ENCODE results near the gene TULP4.
"Not testable (repeated sequence)": the region's sequence is repeated elsewhere in the genome, so short reads cannot be mapped to it uniquely, and the experiment has no call there.

TULP4 gene

DNA sequence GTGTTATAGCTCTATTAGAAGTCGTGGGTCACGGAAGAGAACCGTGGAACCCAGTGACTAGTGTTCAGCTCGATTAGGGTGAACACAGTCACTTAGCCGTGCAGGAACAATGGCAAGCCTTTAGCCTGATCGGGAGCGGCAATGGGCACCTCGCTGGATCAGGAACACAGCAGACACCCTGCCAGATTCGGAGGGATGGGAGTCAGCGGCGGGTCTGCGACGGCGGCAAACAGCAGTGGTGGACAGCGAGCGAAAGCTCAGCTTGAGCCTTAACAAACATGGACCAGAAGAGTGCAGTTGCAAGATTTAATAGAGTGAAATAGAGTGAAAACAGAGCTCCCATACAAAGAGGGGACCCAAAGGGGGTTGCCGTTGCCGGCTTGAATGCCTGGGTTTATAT, 157.8 kb downstream of the TULP4 start:
- DNase-seq = not testable (repeated sequence)

DNA sequence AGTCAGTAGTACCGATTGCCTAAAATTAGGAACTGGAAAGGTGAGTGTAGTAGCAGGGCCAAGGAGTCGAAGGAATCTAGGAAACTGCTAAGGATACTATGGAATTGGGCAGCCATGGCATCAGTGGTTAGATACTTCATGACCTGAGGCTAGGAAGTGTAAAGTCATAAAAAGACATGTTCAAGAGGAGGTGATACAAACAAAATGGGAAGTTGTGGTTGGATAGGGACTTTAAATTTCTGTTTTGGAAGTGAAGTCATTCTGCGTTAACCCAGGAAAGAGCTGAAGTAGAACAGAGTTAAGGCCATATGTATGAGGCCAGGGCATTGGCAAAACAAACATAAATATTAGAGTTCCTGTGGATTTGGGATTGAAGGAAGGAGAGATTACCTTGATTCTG, 159.1 kb downstream of the TULP4 start:
- no peak for DNase-seq

DNA sequence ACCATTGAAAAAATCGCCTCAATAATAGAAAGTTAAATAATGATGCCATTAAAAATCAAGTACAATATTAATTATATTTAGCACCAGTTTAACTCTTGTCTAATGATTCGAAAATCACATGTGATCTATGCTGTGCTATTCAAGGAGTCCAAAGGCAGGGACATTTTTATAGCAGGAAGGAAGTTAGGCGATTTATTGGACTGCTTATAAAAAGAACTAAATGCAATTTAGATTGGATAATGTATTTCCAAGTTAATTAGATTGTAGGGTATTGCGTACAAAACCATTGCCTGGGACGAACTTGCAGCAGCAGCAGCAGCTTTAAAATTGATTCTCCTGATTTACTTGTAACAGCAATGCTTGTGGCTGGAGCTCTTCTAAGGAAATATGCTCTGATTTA, 160.2 kb downstream of the TULP4 start:
- DNase-seq = no peak

DNA sequence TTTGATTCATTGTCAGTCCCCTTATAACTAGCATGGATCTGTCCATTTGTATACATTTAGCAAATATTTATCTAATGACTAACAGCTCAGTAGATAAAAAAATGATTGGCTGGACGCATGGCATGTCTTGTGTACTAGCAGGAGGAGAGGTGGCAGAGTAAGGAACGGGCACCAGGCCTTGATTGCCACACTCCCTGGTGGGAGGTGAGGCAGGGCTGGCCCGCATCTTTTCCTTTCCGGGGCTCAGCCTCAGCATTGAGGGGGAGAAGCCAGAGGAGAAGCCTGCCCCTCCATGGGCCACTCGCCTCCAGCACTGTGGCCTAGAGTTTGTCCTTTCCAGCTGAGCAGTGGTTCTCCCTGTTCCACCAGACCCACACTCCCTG, 162.7 kb downstream of the TULP4 start:
- peak in 1 of 14 donors; percentile 17 for DNase-seq

DNA sequence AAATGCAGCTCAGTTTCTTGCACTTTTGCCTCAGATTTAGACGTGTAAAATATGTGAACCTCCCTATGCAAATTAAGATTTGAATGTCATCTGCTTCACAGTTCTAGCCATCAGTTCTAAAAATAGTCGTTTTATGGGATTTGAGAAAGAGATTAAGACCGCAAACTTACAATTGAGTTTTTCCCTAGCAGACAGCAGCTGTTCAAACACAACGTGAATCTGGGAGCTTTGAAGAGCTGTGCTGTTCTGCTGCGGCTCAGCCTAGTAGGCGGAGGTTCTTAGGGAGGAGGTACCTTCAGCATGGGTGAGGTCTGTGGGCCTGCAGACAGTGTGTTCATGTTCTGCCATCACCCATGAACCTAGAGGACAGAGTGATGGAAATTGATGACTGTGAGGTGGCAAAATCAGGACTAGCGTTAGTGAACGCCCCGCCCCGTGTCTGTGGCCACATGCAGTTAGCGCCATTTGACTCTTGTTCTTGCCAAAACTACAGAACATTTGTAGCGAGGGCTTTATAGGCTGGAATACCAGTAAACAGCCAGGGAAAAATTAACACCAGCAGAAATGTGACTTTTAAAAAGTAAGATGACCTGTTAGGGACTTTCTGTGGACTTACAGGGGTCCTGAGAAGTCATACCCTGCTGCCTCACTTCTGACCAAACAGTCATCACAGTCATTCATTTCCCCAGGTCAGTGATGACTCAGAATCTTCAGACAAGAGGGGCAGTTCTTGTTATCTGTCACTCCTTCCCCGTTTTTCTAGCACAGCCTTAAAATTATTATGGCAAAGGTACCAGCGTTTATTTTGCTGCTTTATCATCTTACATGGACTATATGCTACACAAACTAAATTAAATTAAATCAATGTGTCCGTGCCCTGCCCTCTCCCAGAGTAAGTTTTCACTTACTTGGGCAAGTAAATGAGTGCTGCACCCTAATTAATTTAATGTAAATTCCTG, 163.4 kb downstream of the TULP4 start:
- DNase-seq = peak in 1 of 14 donors; percentile 20

DNA sequence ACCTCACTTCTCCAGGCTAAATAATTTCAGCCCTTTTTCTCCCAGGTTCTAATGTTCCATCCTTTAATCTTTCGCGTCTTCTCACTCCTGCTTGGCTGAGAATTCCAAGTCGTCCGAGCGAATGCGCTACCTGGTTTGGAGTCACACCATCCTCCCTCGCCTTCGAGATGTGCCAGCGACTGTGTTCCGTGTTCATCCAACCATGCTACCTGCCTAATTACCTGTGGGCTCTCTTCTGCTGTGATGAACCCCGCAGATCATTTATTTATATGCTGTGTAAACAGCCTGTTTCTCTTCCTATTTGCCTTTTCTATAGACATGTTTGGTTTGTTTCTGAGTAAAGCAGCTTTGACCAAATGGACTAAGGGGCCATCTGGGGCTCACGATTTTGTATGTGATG, 164.1 kb downstream of the TULP4 start:
- peak in 1 of 14 donors; percentile 20 for DNase-seq

DNA sequence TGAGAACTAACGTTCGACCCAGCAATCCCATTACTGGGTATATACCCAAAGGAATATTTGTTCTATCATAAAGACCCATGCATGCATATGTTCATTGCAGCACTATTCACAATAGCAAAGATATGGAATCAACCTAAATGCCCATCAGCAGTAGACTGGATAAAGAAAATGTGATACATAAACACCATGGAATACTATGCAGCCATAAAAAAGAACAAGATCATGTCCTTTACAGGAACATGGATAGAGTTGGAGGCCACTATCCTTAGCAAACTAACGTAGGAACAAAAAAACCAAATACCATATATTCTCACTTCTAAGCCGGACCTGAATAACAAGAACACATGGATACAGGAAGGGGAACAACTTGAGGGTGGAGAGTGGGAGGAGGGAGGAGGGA, 165.5 kb downstream of the TULP4 start:
- DNase-seq = not testable (repeated sequence)

DNA sequence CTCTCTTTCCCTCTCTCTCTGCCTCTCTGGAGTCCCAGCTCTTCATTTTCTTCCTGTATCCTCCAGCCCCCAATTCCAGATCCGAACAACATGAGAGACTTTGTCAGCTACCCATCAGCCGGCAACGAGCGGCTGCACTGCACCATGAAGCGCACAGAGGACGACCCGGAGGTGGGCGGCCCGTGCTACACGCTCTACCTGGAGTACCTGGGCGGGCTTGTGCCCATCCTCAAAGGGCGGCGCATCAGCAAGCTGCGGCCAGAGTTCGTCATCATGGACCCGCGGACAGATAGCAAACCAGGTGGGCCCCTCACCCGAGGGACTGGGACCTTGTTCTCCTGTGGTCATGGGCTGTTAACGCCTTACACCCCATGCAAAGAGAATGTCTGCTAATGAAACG, 168.7 kb downstream of the TULP4 start:
- DNase-seq = no peak

DNA sequence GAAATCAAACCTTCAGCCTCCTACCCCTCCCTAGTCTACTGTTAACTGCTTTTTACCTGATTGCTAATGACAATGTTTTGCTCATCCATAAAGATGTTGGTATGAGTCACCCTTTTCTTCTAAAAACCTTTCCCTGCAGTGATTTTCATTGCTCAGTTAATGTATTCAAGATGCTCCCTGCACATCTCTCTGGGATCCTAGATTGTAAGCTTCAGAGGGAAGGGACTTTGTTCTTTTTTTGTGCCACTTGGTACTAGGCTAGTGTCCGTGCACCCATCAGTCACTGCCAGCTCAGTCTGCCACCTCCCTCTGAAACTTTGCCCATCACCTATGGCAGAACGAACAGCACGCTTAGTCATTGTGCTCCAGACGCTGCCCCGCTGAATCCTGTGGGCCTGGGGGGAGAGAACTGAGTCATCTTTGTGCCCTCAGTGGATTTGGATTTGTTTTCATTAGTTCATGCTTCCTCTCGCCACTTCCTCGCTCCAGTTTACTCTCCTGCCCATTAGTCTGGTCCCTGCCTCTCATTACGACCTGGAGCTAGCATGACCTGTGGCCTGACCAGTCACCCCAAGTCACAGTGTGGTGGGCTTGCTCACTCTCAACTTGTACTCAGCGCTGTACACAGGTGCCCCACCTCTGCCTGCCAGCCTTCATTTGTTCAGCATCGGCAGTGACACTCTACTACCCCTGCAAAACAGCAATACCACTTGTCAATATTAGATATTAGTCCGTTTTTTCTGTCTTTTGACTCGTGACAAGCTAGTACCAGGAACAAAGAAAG, 169.6 kb downstream of the TULP4 start:
- DNase-seq = peak in 2 of 14 donors; percentile 8 to 23

DNA sequence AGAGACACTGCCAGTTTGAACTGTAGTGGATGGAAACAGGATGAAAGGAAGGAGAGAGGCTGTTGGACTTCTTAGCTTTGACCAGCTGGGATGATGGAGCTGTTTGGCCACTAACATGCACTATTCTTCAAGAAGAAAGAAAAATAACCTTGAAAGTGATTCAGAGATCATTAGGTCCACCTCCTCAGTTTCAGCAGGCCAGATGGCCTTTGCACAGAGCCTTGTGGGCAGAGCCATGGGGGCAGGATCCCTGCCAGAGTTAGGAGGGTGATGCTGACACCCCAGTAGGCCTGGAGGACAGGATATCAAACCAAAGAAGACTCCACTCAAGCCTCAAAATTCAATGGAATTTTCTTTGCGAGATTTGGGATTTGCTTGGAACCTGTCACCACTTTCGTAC, 173.2 kb downstream of the TULP4 start:
- no peak for DNase-seq

DNA sequence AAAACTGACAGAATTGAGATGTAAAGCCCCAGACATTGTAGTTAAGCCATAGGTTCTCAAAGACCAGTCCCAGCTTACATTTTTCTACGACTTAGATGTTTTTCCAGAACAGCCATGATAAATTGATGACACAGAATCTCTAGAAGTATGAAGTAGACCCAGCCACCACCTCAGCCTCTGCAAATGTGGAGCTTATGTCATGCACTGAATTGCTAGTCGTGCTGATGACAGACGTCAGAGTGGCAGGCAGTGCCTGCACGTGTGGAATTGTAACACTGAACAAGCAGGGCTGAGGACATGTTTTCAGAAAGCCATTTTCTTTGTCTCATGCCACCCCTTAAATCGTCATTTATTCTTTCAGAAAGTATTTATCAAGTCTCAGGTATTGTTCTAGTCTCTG, 175.2 kb downstream of the TULP4 start:
- no peak for DNase-seq

DNA sequence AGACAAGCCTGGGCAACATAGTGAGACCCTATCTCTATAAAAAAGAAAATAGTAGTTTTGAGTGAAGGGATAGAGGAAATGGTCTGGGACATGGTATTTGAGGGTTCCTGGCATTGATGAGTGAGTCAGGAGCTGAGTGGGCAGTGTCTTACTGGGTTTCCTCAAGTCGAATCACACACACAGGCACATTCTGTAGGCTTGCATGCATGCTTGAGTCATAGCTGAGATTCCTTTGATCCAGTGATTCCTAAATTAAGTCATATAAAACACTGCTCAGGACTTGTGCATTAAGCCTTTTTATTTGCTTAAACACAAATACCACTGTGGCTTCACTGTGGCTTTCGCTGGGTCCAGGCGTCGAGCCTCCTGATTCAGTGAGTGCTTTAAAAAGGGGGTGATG, 175.8 kb downstream of the TULP4 start:
- DNase-seq = no peak

DNA sequence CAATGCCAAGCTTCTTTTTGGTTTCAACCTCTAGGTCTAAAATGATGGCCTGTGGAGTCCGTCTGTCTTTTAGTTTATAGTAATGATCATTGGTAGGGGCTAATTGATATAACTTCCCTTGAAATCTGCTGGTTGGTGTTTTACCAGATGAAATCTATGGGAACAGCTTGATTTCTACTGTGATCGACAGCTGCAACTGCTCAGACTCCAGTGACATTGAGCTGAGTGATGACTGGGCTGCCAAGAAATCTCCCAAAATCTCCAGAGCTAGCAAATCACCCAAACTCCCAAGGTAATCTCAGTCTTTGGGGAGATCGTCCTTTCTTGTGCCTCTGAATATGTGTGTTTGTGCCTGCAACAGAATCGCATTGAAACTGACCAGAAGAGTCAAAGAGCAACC, 177.2 kb downstream of the TULP4 start:
- no peak for DNase-seq

DNA sequence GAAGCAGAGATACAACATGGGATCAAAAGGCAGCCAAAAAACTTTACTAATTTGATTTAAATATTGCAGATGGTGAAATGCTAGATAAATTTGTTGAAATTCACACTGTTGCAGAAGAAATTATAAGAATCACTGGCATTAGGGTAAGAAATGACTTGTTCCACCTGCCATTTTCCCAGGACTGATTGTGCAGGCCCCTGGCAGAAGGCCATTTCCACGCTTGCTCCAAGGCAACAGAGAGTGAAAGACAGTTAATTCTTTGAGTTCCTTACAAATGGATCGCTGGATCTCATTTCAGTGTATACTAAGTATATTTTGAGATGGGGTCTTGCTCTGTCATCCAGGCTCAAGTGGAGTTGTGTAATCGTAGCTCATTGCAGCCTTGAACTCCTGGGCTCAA, 180.6 kb downstream of the TULP4 start:
- DNase-seq = no peak

DNA sequence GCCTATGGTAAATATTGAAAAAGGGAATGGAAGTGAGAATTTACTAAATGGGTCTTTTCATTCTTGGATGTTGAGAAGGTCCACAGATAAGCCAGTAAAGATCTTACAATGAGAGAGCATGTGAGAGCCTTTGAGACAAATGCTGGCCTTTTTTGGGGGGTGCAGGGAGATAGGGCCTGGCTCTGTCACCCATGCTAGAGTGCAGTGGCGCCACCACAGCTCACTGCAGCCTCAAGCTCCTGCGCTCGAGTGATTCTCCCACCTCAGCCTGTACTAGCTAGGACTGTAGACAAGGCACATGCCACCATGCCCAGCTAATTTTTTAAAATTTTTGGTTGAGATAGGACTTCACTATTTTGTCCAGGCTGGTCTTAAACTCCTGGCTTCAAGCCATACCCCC, 184.4 kb downstream of the TULP4 start:
- no peak for DNase-seq

DNA sequence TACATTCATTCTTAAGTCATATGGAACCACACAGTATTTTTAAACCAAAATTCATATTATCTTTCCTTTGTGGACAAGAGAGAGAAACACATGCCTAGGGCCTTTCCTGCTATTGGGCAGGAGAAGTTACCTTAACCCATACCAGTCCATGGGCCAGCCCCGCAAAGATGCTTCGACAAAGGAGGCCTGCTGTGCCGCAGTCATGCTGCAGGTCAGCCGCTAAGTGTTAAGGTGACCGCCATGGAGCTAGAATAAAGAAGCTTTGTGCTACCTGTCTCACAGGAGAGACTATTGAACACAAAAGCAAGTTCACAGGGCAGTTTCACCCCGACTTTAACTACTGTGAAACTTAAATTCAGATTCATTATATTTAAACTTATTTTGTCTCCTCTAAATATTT, 185.4 kb downstream of the TULP4 start:
- DNase-seq = no peak

DNA sequence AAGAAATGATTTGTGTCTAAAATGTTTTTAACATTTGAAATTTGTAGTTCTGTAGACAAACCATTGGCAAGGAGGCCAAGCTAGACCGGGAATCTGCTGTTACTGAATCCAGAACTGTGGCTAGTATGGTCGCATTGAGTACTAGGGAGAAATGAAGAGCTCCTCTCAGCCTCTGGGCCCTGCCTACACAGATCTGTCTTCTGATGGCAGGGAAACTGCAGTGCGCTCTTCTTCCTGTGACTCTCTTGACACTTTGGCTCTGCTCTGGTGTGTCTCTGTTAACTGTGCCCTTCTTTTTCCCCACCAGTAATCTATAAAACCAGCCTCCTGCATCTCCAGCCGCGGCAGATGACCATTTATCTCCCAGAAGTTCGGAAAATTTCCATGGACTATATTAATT, 186.1 kb downstream of the TULP4 start:
- DNase-seq = no peak

DNA sequence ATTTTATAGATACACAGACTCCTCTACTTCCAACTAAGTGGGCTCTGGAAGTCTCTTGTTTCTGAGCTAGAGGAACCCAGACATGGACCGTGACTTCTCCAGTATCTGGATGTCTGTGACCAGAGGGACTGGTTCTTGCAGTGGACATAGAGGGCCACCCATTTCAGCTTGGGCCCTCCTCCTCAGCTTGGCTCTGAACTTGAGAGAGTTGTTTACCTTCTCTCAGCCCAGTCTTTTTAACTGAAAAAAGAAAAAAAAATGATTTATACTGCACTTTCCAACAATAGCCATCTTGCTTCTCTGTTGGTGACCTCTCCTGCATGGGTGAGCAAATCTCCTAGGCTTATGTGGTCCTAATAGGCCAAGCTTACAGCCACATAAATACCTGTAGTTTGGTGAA, 187.3 kb downstream of the TULP4 start:
- DNase-seq = no peak

DNA sequence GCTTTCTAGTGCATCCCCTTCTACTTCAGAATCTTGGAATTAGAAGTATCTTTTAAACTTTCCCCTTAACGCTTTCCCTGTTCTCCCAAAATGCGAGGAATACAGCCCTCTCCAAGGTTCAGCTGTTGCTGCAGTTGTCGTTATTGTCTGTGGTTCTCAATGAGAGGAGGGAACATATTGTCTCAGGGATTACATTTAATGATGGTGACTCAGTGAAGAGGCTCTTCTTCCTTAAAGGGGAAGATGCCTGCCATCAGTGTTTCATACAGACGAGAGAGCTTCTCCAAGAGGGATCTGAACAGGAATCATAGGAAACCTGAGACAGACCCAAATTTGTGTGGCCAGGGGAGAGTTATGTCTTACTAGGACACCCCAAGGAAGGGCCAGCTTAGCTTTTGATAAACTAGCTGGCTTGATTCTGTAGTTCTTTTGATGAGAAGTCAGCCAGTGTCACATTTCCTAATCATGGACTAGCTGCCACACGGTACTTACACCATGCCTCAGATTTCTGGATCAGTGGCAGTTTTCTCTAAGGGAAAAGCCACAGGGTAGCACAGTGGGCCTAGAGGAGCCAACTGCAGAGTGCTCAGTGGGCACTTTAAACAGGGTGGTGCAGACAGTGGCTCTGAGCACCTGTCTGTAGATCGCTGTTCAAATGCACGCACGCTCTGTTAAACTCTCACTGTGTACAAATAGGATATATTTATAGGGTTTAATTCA, 187.9 kb downstream of the TULP4 start:
- no peak for DNase-seq

DNA sequence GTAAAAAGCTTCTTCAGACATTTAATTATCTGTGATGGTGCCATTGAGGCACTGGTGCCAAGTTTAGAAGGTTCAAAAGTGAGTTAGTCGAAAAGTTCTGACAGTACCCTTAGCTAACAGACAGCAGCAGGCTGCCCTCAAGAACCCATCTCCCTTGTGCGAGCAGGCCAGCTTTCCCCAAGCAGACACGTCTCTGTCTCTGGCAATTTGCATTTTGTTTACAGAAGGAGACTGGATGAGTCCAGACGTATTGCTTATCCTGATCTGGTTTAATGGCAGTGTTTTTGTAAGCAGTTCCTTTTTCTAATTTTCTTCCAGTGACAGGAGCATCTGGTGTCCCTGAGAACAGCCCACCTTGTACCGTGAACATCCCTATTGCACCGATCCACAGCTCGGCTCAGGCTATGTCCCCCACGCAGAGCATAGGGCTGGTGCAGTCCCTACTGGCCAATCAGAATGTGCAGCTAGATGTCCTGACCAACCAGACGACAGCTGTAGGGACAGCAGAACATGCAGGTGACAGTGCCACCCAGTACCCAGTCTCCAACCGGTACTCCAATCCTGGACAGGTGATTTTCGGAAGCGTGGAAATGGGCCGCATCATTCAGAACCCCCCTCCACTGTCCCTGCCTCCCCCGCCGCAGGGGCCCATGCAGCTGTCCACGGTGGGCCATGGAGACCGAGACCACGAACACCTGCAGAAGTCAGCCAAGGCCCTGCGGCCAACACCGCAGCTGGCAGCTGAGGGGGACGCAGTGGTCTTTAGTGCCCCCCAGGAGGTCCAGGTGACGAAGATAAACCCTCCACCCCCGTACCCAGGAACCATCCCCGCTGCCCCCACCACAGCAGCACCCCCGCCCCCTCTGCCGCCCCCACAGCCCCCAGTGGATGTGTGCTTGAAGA, 189.3 kb downstream of the TULP4 start:
- DNase-seq = peak in 1 of 14 donors; percentile 6

DNA sequence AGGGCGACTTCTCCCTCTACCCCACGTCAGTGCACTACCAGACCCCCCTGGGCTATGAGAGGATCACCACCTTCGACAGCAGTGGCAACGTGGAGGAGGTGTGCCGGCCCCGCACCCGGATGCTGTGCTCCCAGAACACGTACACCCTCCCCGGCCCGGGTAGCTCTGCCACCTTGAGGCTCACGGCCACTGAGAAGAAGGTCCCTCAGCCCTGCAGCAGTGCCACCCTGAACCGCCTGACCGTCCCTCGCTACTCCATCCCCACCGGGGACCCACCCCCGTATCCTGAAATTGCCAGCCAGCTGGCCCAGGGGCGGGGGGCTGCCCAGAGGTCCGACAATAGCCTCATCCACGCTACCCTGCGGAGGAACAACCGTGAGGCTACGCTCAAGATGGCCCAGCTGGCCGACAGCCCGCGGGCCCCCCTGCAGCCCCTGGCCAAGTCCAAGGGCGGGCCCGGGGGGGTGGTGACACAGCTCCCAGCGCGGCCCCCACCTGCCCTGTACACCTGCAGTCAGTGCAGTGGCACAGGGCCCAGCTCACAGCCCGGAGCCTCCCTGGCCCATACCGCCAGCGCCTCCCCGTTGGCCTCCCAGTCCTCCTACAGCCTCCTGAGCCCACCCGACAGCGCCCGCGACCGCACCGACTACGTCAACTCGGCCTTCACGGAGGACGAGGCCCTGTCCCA, 190.1 kb downstream of the TULP4 start:
- DNase-seq = no peak

Measured in C1 segment of cervical spinal cord (tissue), 14 donors.